DMS153 (cell line): ENCODE measurements around the gene OR4C13.
A peak's percentile ranks its signal among the peaks of the same experiment; 100 is the strongest.
"Not testable (repeated sequence)": the region's sequence is repeated elsewhere in the genome, so short reads cannot be mapped to it uniquely, and the experiment has no call there.

Experiments used
- DNase-seq: peaks from one replicate; lab custom pipeline; 2025; lab: John Stamatoyannopoulos, UW

OR4C13 gene

GRCh38 chr11:49952091-49952490, at the start of gene OR4C13:
OR4C13 (plus strand) TSS chr11:49952391; CDS start chr11:49952423, 32 bp downstream.
- no peak for DNase-seq

GRCh38 chr11:49911516-49911915, 40.7 kb upstream of the OR4C13 start:
- DNase-seq = not testable (repeated sequence)

- DNase-seq = not testable (repeated sequence)
Measured at GRCh38 chr11:49948701-49949100, 3.5 kb upstream of the OR4C13 start.

- not testable (repeated sequence) for DNase-seq
Measured at GRCh38 chr11:49973439-49973838, 21.2 kb downstream of the OR4C13 start.

GRCh38 chr11:49982435-49982834, 30.2 kb downstream of the OR4C13 start, which contains the start of gene OR4C12:
OR4C12 (minus strand) TSS chr11:49982535; CDS start chr11:49982501, 34 bp downstream.
- not testable (repeated sequence) for DNase-seq

- peak; percentile 42 for DNase-seq
Measured at GRCh38 chr11:49995565-49995964, 43.4 kb downstream of the OR4C13 start.
